HG03159 (cell line): ENCODE results near the gene CHST11.

ENCODE experiments used
- ATAC-seq: cut with Tn5 transposase; IDR thresholded peaks from one replicate; pipeline ENCODE4 v1.9.1; 2021; ENCODE audit warnings: mild to moderate bottlenecking, moderate library complexity; ENCODE audit not compliant: unreplicated experiment

Gene CHST11

GRCh38 chr12:104709692-104710435 is 253.1 kb downstream of the CHST11 start:
- ATAC-seq = no peak

DNA sequence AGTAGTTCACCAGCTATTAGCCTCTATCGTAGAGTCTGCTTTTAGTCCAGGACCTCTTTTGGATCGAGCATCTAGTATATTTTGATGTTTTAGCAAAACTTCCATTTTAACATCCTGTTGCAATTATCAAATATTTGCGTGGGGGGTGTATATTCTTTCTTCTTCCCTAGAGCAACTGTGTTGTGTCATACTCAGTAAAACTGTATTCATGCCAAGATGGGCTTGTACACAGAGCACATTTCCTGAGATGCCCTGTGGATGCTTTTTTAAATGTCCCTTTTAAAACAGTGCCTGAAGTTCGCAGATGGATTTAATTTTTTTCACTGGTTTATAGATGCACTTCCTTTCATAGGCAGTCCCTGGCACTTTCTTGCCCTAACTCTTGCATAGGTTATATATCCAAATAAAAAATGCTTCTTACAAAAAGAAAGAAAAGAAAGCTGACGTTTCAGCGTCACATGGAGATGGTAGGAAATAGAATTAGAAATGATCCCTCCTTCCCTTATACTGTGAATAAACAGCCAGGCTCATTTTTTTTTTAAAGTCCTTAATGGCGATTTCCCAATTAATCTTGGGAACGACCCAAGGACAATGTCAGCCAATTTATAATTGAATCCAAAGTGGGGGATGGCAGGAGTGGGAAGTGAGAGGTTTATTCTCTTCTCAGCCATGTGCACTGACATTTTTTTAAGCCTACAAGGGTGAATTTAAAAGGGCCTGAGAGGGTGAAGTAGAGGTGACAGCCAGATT is 254.4 kb downstream of the CHST11 start:
- ATAC-seq = no peak

GRCh38 chr12:104712477-104712876 is 255.7 kb downstream of the CHST11 start:
- ATAC-seq = no peak

- no peak for ATAC-seq
These were observed 256.2 kb downstream of the CHST11 start for GRCh38 chr12:104712968-104713367.

DNA sequence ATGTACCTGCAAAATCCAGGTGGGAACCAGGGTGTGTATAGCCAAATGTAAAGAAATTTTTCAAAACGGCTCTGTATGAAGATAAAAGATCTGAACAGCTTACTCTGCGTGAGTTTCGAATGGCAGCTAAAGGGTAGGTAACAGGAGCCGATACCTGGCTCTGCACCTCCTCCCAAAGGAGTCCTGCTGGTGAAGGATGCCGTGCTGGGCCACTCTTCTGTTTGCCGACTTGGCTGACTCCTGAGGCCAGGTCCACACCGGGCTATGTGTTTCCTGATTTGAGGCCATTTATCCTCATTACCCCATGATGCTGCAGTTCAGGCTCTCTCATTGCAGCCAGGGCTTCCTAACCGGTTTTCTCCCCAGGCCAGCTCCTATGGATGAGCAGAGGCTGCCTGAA is 256.7 kb downstream of the CHST11 start:
- ATAC-seq = no peak

GRCh38 chr12:104714369-104714768 is 257.6 kb downstream of the CHST11 start:
- no peak for ATAC-seq

GRCh38 chr12:104716172-104716571 is 259.4 kb downstream of the CHST11 start:
- no peak for ATAC-seq

DNA sequence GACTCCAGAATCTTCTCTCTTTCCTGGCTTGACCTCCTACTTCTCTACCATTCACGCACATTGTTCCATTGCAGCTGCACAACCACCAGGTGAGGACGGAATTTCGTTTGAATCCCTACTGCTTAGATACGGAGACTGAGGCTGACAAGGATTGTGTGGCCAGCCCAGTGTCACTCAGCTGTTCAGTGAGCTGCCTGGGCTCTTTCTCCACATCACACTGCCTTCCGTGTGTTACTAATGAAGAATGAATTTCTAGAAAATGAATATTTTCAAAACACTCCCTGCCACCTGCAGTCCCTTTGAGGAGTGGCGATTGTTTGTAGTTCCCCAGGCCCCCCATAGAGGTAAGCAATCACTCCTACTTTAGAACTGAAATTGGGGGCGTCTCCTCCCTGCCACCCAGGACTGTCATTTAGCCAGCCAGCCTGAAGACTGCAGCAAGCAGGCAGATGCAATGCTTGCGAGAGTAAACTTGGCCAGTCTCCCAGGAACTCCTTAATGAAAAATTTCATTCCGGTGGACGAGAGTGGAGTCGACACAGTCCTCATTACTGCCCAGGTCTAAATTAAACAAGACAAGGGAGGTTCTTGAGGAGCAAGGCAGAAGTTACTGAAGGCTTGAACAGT is 261.7 kb downstream of the CHST11 start:
- ATAC-seq = no peak

DNA sequence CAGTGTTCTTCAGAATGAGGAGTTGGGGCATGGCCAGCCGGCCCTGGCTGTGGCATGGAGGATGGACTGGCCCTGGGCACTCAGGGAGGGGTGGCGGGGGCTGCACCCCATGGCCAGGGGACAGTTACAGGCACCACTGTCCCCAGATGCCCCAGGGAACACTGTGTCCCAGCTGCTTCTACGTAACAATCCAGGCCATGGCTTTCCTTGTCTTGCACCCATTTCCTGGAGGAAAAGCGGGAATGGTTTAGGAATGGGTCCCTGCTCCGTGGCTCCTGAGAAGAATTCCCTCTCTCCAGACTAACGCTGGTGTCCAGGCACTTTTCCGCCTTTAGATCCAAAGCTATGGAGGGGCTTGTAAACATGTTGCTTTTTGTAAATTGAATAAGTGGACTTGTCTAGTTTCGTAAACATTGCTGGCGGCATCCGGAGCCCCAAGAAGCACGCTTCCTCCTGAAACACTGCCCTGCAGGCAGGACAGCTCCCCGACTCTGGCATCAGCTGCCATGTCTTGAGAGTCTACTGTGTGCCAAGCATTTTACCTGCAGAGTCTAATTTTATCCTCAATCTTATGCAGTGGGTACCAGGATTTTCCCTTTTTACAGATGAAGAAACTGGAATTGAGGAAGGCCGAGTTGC is 263.1 kb downstream of the CHST11 start:
- ATAC-seq = no peak

GRCh38 chr12:104720339-104721038 is 263.7 kb downstream of the CHST11 start:
- no peak for ATAC-seq

- ATAC-seq = no peak
These were observed 264.3 kb downstream of the CHST11 start for GRCh38 chr12:104721039-104721405.

DNA sequence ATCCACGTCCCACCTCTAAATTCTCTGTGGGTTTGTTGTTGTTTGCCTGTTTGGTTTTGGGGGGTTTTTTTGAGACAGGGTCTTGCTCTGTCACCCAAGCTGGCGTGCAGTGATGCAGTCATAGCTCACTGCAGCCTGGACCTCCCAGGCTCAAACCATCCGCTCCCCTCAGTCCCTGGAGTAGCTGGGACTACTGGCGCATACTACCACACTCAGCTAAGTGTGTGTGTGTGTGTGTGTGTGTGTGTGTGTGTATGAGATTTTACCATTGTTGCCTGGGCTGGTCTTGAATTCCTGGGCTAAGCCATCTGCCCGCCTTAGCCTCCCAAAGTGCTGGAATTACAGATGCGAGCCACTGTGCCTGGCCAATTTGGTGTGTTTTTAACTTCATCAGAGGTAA is 265.2 kb downstream of the CHST11 start:
- ATAC-seq = no peak

GRCh38 chr12:104722601-104723534 is 266.1 kb downstream of the CHST11 start:
- ATAC-seq = no peak

DNA sequence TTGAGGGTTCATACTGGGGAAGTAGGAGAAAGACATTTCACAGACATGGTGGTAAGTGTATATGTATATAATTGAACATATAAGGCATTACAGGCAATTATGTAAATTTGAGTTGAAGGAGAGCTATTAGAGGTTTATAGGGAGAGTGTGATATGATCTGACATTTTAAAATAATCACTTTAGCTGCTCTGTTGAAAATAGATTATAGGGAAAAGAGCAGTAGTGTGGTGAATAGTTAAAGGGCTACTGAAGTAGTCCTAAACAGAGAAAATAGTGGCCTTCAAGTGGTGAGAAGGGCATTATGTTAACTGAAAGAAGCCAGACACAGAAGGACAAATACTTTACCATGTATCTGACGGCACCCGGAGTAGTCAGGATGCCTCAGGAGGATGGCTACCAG is 267.1 kb downstream of the CHST11 start:
- no peak for ATAC-seq

GRCh38 chr12:104724992-104725585 is 268.3 kb downstream of the CHST11 start:
- no peak for ATAC-seq

DNA sequence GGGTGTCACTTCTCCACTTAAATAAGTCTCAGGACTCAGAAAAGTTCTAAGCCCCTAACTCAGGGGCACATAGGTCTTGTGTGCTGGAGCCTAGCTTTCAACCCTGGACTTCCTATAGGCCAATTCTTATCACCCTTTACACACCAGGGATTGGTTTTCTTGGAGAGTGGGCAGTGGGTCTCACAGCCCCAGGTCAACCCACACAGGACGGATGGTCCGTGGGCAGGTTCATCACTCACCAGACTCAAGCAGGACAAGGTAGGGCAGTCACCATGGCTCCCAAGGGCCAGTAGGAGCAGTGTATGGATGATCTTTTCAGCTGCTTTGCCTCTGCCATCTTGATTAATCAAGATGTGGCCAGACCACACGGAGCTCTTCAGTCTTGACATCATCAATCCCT is 268.9 kb downstream of the CHST11 start:
- ATAC-seq = no peak

DNA sequence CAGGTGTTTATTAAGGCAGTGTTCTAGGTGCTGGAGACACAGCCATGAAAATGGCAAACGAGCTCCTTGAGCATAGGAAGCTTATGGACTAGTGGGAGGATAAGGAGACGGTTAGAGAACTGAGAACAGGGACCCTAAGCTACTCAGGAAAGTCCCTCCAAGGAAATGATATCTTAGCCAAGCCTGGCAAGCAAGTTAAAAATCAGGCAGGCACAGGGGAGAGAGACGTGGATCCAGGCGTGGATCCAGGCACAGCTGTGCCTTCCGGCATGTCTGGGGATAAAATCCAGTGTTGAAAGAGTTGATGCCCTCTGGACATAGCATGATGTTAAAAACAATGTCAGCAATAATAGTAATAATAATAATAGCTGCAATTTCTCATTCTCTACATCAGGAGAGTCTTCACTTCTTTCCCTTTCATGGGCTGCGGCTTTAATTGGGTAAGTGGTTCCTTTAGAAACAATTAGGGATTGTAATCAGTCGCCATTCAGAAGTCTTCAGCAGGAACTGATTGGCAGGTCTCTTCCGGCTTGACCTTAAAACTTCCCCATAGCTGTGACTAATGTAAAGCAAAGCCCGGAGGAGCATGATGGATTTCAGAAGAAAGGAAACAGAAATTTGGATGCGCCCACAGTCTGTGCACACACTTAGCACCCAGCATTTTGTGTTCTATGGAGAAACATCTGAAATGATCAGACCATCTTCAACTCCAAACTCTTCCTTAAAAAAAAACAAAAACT is 271.1 kb downstream of the CHST11 start:
- no peak for ATAC-seq

- ATAC-seq = no peak
These were observed 272.3 kb downstream of the CHST11 start for GRCh38 chr12:104729091-104729490.
